GM12891 (cell line): ENCODE measurements around the gene LRP1.

Experiments
- DNase-seq: peaks from one replicate; pipeline ENCODE4 v3.0.0; 2011; ENCODE audit warnings: low spot score; ENCODE audit not compliant: insufficient read length
- FAIRE-seq: peaks from 2 replicates; lab custom pipeline; 2011; peaks lifted over from hg19 to GRCh38; lab: Jason Lieb, UNC
- PAX5 ChIP-seq: IDR thresholded peaks from 2 replicates; pipeline ENCODE4 v1.6.1; 2011; ENCODE audit warnings: low read length, moderate library complexity, mild to moderate bottlenecking; ENCODE audit not compliant: insufficient read depth, severe bottlenecking
- POLR2A ChIP-seq: IDR thresholded peaks from 2 replicates; pipeline ENCODE4 v1.6.1; 2011; ENCODE audit warnings: low read depth, low read length, control low read depth
- POLR2AphosphoS5 ChIP-seq: IDR thresholded peaks from 2 replicates; pipeline ENCODE4 v1.6.1; 2011; ENCODE audit warnings: low read depth, low read length, control low read depth
- POU2F2 ChIP-seq: IDR thresholded peaks from 2 replicates; pipeline ENCODE4 v1.6.1; 2011; ENCODE audit warnings: low read depth, mild to moderate bottlenecking, control low read depth, low read length, moderate library complexity
- SPI1 ChIP-seq: IDR thresholded peaks from 2 replicates; pipeline ENCODE4 v1.6.1; 2011; ENCODE audit warnings: low read depth, low read length, control low read depth
- TAF1 ChIP-seq: IDR thresholded peaks from 2 replicates; pipeline ENCODE4 v1.6.1; 2011; ENCODE audit warnings: low read depth, low read length, control low read depth

LRP1 gene

DNA sequence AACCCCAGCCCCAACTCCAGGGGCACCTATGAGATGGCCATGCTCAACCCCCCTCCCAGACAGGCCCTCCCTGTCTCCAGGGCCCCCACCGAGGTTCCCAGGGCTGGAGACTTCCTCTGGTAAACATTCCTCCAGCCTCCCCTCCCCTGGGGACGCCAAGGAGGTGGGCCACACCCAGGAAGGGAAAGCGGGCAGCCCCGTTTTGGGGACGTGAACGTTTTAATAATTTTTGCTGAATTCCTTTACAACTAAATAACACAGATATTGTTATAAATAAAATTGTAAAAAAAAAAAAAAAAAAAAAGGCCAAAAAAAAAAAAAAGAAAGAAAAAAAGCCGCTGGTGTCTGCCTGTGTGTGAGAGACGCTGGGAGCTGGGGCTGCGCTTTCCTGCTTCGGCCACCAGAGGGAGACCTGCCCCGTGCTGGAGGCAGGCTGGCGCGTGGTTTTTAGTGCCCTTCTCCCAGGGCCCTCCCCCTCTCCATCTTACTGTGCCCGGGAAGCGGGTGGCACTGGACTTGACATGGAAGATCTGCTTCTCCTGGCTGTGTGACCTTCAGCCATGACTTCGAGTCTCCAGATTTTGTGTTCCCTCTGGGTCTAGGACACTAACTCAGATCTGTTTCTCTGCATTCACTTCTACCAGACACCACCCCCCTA lies 84.9 kb downstream of the LRP1 start:
- no peak for TF ChIP-seq POLR2AphosphoS5
- peak; percentile 22; the same call in 1 of the 2 replicates for TF ChIP-seq POU2F2
- peak; percentile 93 for DNase-seq

DNA sequence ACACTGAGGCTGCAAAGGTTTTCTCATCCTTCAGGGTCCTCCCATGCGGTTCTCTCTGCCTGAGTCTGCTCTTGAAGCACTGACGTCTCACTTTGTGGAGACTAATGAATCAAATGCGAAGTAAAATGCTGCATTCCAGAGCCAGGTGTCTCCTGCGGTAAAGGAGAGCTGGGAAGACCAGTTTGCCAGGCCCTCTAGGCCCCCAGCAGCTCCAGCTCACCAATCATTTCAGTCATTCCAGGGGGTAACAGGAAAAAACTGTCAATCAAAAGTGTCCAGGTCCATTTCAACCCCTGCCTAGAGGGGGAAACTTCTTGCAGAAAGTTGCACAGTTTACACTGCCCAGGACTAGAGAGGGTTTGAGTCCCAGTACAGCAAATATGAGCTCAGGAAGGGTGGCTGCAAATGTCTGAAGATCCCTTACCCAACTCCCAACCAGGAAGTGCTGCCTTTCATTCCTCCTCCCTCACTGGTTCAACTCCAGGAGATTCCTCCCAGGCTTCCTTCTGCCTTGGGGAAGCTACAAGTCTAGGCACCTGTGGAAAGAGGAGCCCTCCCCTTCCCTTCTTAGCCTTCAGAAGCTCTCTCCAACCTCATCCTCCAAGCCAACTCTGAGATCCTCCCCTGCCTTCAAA lies 85.6 kb downstream of the LRP1 start:
- FAIRE-seq (no peak), DNase-seq (no peak)

More for the DNA sequence above, 84.9 kb downstream of the LRP1 start:
- FAIRE-seq, result peak; percentile 93

DNA sequence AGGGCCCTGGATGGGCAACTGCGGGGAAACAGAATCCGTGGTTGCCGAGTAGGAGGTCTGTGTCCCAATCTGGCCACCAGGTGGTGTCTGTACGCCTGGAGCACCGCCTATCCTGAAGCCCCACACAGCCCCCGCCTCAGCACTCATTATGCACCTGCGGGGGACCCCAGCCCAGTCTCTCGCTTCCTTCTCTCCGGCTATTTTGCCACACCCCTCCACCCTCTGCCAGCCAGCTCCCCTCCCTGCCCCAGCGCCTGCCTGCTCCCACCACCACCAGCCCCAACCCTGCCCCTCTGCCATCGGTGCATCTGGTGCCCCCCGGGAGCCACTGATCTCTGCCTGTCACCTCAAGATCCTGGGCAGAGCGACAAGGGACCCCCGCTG lies 86.1 kb downstream of the LRP1 start:
- DNase-seq (peak; percentile 69), FAIRE-seq (peak; percentile 85)

More for the DNA sequence above, 85.6 kb downstream of the LRP1 start:
- no peak for TF ChIP-seq POLR2AphosphoS5
- TF ChIP-seq TAF1, result no peak
- no peak for TF ChIP-seq PAX5
- TF ChIP-seq POU2F2, result no peak
- no peak for TF ChIP-seq SPI1
- TF ChIP-seq POLR2A, result no peak

DNA sequence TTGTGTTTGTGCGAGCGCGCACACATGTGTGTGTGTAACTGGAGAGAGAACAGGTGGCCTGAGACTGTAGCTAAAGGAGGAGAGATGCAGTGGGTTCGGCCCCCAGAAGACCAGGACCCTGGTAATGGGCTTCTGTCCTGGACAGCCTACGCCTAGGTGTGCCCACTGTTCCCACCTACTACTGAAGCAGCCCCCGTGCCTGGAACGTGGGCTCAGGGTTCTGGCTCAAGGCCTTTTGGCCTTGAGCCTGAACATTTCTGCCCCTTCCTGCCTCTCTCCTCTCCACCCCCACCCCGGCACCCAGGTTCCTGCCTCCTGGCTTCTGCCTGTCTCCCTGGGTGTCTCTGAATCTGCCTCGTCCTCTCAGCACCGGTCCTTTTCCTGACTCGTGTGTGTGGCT lies 86.8 kb downstream of the LRP1 start:
- DNase-seq (no peak), FAIRE-seq (peak; percentile 67)
- no peak for TF ChIP-seq POLR2AphosphoS5
- TF ChIP-seq POLR2A, result no peak
- no peak for TF ChIP-seq PAX5
- TF ChIP-seq SPI1, result no peak
- no peak for TF ChIP-seq POU2F2
- TF ChIP-seq TAF1, result no peak

More for the DNA sequence above, 86.1 kb downstream of the LRP1 start:
- TF ChIP-seq POLR2A, result no peak

DNA sequence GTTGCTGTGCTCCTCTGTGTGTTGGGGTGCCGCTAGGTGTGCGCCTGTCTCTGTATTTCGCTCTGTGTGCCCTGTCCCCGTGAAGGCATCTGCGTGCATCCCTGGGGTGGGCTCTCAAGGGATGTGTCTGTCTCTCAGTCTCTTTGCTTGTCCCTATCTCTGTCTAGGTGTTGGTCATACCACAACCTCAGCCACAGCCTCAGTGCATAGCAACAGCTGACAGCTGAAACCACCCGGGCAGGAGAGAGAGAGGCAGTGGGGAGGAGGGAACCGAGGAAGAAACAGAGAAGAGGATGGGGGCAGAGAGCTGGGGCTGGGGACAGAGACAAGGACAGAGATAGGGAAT lies 87.4 kb downstream of the LRP1 start:
- FAIRE-seq, result peak; percentile 90
- TF ChIP-seq SPI1 (no peak), PAX5 (no peak), TAF1 (no peak), POU2F2 (no peak), POLR2AphosphoS5 (no peak), POLR2A (no peak)

DNA sequence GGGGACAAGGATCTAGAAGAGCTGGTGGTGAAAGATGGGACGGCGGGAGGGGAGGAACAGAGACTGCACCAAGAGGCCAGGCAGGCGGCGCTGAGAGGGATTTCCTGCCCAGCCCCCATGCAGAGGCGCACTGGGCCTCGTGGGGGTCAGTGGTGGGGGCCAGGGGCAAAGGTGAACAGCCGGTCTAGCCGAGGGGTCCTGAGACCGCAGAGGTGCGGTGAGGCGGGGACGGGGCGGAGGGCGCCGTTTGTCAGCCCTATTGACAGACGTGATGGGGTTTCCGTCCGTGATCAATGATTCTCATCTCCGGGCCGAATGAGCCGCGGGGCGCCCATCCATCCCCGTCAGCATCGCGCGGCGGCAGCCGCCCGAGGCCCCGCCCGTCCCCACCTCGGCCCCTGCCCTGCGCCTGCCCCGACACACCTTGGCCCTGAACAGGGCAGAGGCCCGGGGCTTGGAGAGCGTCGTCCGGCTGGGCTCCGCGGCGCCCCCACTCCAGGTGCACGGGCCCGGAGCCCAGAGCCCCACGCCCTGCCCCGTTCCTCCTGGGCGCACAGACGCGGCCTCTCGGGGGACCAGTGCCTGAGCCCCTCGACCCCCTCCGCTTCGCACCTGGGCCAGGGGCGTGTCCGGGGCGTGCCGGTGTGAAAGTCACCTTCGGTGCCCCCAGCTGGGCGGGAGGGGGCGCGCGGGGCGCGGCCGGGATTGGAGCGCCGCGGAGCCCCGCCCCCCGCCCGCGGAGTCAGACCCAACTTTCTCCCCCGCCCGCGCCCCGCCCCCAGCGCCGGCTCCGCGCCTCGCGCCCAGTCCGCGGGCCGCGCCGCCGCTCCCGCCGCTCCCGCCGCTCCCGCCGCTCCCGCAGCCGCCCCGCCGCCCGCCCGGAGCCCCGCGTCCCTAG lies 88.0 kb downstream of the LRP1 start, which contains the start of gene NXPH4:
Gene NXPH4, plus strand, starts transcription at position 781 of the 898 bp plus-strand sequence. CDS start 176 bp downstream, outside the sequence.
- DNase-seq (no peak), FAIRE-seq (no peak)
- no peak for TF ChIP-seq POLR2AphosphoS5
- TF ChIP-seq PAX5, result no peak
- no peak for TF ChIP-seq SPI1
- TF ChIP-seq POU2F2, result no peak
- TF ChIP-seq POLR2A, result no peak
- TF ChIP-seq TAF1, result no peak

More for the DNA sequence above, 87.4 kb downstream of the LRP1 start:
- peak; percentile 64 for DNase-seq

DNA sequence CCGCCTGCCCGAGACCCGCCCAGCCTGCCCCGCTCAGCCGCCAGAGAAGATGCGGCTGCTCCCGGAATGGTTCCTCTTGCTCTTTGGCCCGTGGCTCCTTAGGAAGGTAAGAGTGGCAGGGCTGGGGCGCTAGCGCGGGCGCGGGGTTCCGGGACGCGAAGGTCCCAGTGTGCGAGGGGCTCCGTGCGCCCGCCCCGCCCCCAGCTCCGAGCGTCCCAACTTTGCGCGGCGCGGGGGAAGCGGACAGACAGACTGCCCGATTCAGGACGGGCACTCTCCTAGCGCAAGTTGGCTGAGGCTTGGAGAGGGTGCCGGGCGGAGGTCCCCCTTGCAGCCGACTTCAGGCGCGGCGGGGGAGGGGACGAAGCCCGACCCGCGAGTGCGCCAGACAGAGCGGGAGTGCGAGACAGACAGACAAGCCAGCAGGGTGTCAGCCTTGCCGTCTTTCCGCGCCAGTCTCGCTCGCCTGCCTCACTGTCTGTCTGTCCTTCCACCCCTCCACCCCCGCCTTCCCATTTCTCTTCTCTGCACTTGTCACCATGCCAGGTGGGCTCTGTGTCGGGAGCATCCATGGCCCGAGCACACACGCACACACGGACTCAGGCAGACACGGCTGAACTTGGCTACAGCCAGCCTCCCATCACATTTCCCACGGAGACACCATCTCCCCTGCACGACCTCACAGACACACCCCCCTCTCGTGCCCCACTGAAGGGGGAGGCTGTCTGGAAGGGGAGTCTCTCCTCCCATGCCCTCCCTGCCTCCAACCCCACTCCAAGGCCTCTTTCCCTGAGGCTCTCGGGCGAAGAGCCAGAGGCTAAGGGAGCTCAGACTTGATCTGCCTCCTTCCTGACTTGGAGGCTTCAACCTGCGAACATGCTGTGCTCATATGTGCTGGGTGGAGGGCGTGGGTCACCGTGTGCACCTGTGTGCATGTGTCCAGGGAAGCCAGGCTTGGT lies 88.9 kb downstream of the LRP1 start:
- DNase-seq (no peak), FAIRE-seq (peak; percentile 83)
- TF ChIP-seq PAX5, result no peak
- TF ChIP-seq TAF1, result no peak
- no peak for TF ChIP-seq POLR2AphosphoS5
- TF ChIP-seq SPI1, result no peak
- TF ChIP-seq POU2F2, result no peak
- no peak for TF ChIP-seq POLR2A

DNA sequence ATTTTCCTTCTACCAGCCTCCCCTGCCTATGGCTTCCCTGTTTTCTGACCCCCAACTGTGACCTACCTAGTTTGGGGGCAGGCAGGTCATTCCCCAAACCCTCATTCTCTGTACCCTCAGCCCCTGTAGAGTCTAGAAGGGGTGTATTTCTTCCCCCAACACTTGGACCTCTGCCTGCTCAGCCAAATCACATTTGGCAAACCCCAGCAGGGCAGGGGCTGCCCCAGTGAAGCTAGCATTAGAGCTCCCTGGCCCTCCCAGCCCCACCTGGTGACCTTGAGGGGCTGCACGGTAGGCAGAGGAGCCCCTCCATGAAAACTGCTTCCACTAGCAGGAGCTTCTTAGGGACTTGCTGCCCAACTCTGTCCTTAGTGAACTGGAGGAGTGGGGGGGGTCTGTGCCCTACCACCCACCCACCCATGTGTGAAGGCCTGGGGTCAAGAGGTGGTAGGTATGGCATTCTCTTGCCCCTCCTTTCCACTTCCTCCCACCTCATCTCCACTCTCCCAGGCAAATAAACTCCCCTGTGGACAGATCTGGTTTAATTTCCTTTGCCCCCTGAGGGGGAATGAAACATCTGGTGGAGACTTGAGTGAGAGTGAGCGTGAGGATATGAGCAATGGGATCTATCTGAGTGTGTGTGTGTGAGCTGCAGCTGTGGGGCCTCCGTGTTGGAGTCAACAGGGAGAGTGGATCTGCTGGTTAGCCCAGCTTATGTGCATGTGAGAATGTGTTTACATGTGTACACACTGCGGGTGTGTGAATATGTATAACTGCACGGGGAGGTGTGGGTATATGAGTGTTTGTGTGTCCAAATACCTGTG lies 90.0 kb downstream of the LRP1 start:
- FAIRE-seq, result no peak

More for the DNA sequence above, 90.0 kb downstream of the LRP1 start:
- TF ChIP-seq POU2F2 (no peak), PAX5 (no peak), SPI1 (no peak), POLR2AphosphoS5 (no peak), TAF1 (no peak), POLR2A (no peak)
- no peak for DNase-seq
